ENCODE measurements around the gene STK11.

STK11 gene, protein sequence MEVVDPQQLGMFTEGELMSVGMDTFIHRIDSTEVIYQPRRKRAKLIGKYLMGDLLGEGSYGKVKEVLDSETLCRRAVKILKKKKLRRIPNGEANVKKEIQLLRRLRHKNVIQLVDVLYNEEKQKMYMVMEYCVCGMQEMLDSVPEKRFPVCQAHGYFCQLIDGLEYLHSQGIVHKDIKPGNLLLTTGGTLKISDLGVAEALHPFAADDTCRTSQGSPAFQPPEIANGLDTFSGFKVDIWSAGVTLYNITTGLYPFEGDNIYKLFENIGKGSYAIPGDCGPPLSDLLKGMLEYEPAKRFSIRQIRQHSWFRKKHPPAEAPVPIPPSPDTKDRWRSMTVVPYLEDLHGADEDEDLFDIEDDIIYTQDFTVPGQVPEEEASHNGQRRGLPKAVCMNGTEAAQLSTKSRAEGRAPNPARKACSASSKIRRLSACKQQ

GRCh38 chr19:1205114-1206099 is at the start of gene STK11:
TSS of gene STK11 (plus strand) at chr19:1205778. CDS start at chr19:1206914, 1,136 bp downstream.
- DNase-seq (ENCODE audit: extremely low read depth in 1 of 2, low read depth in 1 of 2): peak; percentile 99

DNA sequence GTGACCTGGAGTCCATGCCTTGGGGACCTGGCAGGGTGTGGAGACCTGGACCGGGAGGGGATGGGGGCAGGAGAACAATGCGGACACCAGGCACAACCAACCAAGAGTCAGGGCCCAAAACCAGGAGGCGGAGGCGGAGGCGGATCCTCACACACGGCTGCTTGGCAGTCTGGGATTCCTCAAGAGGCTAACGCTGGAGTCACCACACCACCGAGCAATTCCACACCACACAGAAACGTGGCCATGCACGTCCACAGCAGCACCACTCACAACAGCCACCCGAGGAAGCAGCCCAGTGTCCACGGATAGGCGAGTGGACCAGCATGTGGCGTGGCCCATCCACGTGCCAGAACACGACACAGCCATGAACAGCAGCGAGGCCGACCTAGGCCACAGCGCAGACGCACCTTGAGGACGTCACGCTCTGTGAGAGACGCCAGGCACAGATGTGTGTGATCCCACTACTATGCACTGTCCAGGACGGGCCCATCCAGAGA is 49.2 kb upstream of the STK11 start:
- no peak for DNase-seq (ENCODE audit: extremely low read depth in 1 of 2, low read depth in 1 of 2)

- DNase-seq (ENCODE audit: extremely low read depth in 1 of 2, low read depth in 1 of 2): no peak
Observed at GRCh38 chr19:1156830-1157615, 48.6 kb upstream of the STK11 start.

GRCh38 chr19:1157931-1158884 is 47.4 kb upstream of the STK11 start:
- no peak for DNase-seq (ENCODE audit: extremely low read depth in 1 of 2, low read depth in 1 of 2)

- DNase-seq (ENCODE audit: extremely low read depth in 1 of 2, low read depth in 1 of 2): no peak
Observed at GRCh38 chr19:1158885-1159448, 46.6 kb upstream of the STK11 start.

- no peak for DNase-seq (ENCODE audit: extremely low read depth in 1 of 2, low read depth in 1 of 2)
Observed at GRCh38 chr19:1159864-1160595, 45.5 kb upstream of the STK11 start.

DNA sequence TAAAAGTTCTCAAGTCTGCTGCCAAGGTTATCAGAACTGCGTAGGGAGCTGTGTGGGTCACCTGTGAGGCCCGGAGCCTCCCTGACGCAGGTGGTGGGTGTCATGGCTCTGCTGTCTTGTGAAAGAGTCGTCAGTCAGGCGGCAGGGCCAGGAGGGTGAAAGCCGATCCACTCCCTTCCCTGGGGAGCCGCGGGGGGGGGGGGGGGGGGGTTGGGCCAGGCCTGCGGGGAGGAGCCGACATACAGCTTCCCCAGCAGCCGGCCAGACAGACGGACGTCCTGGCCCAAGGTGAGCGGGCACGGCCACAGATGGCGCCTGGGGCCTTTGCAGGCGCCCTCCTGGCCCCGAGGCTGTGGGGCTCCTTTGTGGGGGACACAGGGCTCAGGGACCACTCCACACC is 43.9 kb upstream of the STK11 start:
- DNase-seq (ENCODE audit: extremely low read depth in 1 of 2, low read depth in 1 of 2): no peak

GRCh38 chr19:1162404-1163282 is 42.9 kb upstream of the STK11 start:
- DNase-seq (ENCODE audit: extremely low read depth in 1 of 2, low read depth in 1 of 2): no peak

DNA sequence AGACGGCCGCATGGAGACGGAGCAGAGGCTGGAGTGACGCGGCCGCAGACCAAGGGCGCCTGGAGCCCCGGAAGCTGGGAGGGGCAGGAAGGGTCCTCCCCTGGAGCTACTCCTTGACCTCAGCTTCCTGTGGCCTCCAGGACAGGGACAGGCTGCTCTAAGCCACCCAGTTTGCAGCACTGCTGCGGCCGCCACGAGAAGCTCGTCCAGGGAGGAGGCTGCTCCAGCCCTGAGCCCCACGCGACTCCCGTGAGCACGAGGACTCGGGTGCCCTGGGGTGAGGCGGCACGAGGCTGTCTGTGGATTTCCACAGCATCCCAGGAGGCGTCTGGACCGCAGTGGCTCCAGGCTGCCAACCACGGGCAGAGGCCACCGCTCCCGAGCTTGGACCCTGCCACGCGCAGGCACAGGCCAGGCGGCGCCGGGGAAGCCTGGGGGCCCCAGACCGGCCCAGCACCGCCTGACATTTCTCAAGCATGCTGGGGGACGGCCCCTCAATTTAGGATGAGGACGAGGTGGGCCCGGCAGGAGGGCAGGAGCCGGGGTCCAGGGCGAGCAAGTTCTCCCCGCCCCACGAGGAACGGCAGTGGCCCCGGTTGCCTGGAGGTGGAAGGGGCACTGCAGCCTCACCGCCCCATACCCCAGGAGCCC is 42.2 kb upstream of the STK11 start:
- DNase-seq (ENCODE audit: extremely low read depth in 1 of 2, low read depth in 1 of 2): no peak

- DNase-seq (ENCODE audit: extremely low read depth in 1 of 2, low read depth in 1 of 2): no peak
Observed at GRCh38 chr19:1163934-1164683, 41.5 kb upstream of the STK11 start.

GRCh38 chr19:1164684-1165531 is 40.7 kb upstream of the STK11 start:
- DNase-seq (ENCODE audit: extremely low read depth in 1 of 2, low read depth in 1 of 2): no peak

DNA sequence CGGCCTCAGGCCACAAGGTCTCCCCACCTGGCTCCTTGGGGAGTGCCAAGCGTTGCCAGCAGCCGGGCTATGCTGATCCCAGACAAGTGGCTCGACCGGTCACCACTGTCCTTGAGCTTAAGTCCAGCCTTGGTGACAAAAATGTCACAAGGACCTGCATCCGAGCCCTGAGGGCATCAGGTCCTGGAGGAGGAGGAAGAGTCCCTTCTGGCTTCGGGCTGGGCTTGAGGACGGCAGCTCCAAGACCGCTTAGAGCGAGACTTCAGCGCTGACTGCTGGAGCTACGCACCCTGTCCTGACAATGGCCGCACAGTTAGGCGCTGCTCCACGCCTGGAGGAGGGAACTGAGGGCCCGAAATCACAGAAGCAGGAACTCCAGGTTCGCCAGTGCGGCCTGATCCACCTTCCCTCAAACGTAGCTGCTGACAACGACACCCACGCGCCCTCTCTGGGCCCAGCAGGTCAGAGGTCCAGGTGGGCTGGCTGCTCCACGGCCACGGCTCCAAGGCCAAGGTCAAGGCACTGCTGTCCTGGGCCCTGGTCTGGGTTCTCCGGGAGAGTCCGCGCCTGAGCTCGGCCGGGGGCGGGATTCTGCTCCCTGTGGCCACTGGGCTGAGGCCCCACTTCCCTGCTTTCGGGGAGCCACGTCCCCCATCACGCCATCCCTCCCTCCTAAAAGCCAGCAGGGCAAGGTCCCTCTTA is 38.6 kb upstream of the STK11 start:
- no peak for DNase-seq (ENCODE audit: extremely low read depth in 1 of 2, low read depth in 1 of 2)

- DNase-seq (ENCODE audit: extremely low read depth in 1 of 2, low read depth in 1 of 2): no peak
Observed at GRCh38 chr19:1167687-1168571, 37.6 kb upstream of the STK11 start.
